ENCODE data around the gene TENT4B.
A peak's percentile ranks its signal among the peaks of the same experiment; 100 is the strongest.

GRCh38 chr16:50152351-50152806 is 727 bp upstream of the TENT4B start:
- TF ChIP-seq, protein P1, sequence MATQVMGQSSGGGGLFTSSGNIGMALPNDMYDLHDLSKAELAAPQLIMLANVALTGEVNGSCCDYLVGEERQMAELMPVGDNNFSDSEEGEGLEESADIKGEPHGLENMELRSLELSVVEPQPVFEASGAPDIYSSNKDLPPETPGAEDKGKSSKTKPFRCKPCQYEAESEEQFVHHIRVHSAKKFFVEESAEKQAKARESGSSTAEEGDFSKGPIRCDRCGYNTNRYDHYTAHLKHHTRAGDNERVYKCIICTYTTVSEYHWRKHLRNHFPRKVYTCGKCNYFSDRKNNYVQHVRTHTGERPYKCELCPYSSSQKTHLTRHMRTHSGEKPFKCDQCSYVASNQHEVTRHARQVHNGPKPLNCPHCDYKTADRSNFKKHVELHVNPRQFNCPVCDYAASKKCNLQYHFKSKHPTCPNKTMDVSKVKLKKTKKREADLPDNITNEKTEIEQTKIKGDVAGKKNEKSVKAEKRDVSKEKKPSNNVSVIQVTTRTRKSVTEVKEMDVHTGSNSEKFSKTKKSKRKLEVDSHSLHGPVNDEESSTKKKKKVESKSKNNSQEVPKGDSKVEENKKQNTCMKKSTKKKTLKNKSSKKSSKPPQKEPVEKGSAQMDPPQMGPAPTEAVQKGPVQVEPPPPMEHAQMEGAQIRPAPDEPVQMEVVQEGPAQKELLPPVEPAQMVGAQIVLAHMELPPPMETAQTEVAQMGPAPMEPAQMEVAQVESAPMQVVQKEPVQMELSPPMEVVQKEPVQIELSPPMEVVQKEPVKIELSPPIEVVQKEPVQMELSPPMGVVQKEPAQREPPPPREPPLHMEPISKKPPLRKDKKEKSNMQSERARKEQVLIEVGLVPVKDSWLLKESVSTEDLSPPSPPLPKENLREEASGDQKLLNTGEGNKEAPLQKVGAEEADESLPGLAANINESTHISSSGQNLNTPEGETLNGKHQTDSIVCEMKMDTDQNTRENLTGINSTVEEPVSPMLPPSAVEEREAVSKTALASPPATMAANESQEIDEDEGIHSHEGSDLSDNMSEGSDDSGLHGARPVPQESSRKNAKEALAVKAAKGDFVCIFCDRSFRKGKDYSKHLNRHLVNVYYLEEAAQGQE (IDR thresholded peaks at IDR 0.05; ENCODE audit: low read depth): no peak
- TF ChIP-seq CTCF (IDR thresholded peaks at IDR 0.05 in 2 of 3, conservative IDR thresholded peaks at IDR 0.05 in 1 of 3; ENCODE audit: borderline replicate concordance in 1 of 3, insufficient read depth in 1 of 3, low read depth in 2 of 3, low read length in 2 of 3) (0 out of 6 replicates have a peak, but pooled peaks of 1 of the 3 experiments have one; percentile 9), CBX3 (IDR thresholded peaks at IDR 0.05; ENCODE audit: low read depth) (no peak)

All from HCT116 (cell line).